HG03575 (cell line): ENCODE data around the gene FAM236D.
"Not testable (repeated sequence)": the region's sequence is repeated elsewhere in the genome, so short reads cannot be mapped to it uniquely, and the experiment has no call there.

Source experiments
- ATAC-seq: cut with Tn5 transposase; IDR thresholded peaks from one replicate; pipeline ENCODE4 v1.9.1; 2021; ENCODE audit not compliant: unreplicated experiment, insufficient number of reproducible peaks, low FRiP score; ENCODE audit errors: extremely low read depth

The FAM236D gene

GRCh38 chrX:72808110-72808509 is at the start of gene FAM236D:
Gene FAM236D, minus strand, starts transcription at chrX:72808210. Its CDS starts 100 bp downstream, at chrX:72808110.
- ATAC-seq: not testable (repeated sequence)

- ATAC-seq: not testable (repeated sequence)
Observed at GRCh38 chrX:72837532-72837931, 29.5 kb upstream of the FAM236D start.

GRCh38 chrX:72830701-72831100 is 22.7 kb upstream of the FAM236D start:
- ATAC-seq: not testable (repeated sequence)

DNA sequence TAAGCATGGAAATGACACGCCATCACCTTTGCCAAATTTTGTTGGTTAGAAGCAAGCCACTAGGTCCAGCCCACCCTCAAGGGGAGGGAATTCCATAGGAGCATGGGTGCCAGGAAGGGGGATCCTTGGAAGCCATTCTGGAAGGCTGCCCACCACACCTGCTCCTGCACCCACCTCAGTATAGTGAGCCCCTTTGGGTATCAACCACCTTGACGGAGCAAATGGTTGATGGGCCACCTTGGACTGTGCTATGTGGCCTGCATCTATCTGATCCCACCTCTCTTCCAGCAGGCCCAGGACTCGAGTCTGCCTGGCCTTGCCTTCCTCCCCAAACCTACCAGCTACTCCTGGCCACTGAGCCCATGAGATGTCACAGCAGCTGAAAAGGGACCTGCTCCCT is 17.6 kb downstream of the FAM236D start:
- not testable (repeated sequence) for ATAC-seq

GRCh38 chrX:72788142-72788541 is 19.9 kb downstream of the FAM236D start:
- not testable (repeated sequence) for ATAC-seq

GRCh38 chrX:72783964-72784363 is 24.0 kb downstream of the FAM236D start:
- not testable (repeated sequence) for ATAC-seq

DNA sequence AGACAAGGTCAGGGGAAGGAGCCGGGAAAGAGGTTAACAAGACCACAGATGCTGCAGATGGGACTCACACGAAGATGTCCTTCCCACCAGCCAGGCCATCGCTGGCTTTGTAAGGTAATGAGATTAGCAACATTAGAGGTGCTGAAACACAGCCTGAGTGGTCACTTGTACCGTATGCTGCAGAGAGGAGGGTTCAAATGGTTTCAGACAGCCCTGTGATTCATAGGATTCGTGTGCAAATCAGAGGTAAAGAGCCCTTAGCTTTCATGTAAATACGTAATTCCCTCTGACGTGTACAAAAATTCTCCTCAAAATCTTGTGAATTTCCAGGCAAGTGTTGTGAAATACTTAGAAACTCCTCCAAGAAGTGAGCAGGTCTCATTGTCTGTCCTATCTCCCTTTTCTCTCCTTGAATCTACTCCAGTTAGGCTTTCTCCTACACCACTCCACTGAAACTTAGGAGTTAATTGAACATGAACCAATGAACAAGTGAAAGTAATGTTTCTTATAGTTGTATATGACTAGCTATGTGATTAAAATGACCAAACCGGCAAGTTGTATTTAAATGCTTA is 24.6 kb downstream of the FAM236D start:
- ATAC-seq: not testable (repeated sequence)

- not testable (repeated sequence) for ATAC-seq
Observed at GRCh38 chrX:72782560-72782959, 25.4 kb downstream of the FAM236D start, which contains the start of gene FAM236B. Gene FAM236B, minus strand, starts transcription at chrX:72782660. Its CDS starts 100 bp downstream, at chrX:72782560.

DNA sequence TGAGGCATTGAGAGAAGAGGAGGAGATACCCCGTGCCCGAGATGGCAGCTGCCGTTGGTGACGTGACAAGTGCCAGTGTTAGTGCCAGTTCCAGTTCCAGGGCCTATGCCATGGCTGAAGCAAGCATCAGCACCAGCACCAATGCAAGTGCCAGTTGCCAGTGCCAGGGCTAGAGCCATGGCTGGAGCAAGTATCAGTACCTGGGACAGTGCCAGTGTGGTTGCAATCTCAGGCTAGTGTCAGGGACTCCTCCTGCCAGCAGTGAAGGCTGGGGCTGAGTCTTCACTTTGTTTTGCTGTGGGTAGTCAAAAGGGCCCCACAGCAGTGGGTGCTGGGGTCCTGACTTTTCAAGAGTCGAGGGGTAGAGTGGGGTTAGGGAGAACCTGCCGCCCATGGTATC is 29.9 kb downstream of the FAM236D start:
- not testable (repeated sequence) for ATAC-seq

DNA sequence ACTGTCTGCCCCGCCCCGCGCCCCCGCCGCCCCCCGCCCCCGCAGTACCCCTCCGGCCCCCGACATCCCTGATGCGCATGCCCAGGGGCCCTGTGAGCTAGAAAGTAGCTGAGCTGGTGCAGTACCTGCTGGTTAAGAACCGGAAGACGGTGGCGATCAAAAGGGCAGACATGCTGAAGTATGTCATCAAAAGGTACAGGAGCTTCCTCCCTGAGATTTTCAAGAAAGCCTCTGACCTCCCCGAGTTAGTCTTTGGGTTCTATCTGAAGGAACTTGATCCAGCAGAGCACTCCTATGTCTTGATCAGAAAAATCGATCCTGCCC is 30.6 kb downstream of the FAM236D start:
- peak; percentile 69 for ATAC-seq

- peak; percentile 47 for ATAC-seq
Observed at GRCh38 chrX:72776653-72777466, 31.1 kb downstream of the FAM236D start, which contains the start of gene DMRTC1B. Gene DMRTC1B, plus strand, starts transcription at chrX:72776890. Its CDS starts 68,246 bp downstream, at chrX:72845136.

GRCh38 chrX:72760454-72760853 is 47.6 kb downstream of the FAM236D start:
- ATAC-seq: not testable (repeated sequence)
